Fibroblast of lung (primary cell): Measurements from ENCODE around the gene CLGN.

ENCODE experiments used
- CTCF ChIP-seq, 2 donors: IDR thresholded peaks in 1 of 2; conservative IDR thresholded peaks in 1 of 2; 1 replicate in 1 of 2; 2 replicates in 1 of 2; pipeline ENCODE4 v1.5.1; 2011 to 2012; ENCODE audit warnings: low read length in 2 of 2, control low read depth in 1 of 2, inconsistent platforms in 1 of 2, low read depth in 1 of 2, mild to moderate bottlenecking in 1 of 2
- EZH2 ChIP-seq: IDR thresholded peaks from 2 replicates; pipeline ENCODE4 v1.5.1; 2012; ENCODE audit warnings: low read length, control low read depth, mild to moderate bottlenecking; ENCODE audit errors: missing control alignments

GRCh38 chr4:140406292-140406691 is 21.2 kb downstream of the CLGN start:
- TF ChIP-seq CTCF (conservative IDR thresholded peaks at IDR 0.05 in 1 of 2, IDR thresholded peaks at IDR 0.05 in 1 of 2; ENCODE audit: low read depth in 1 of 2, low read length in 2 of 2), result no peak
- no peak for TF ChIP-seq EZH2
